Astrocyte (in vitro differentiated cells and primary cell): ENCODE results near the gene CRYBA2.

ENCODE experiments used
- CTCF ChIP-seq: IDR thresholded peaks from 2 replicates; pipeline ENCODE4 v1.5.1; 2011; ENCODE audit warnings: low read depth, mild to moderate bottlenecking, inconsistent platforms, low read length, moderate library complexity; ENCODE audit not compliant: insufficient read depth
- EZH2 ChIP-seq: IDR thresholded peaks from 2 replicates; pipeline ENCODE4 v1.6.1; 2012; ENCODE audit warnings: mild to moderate bottlenecking, low read length, inconsistent platforms; ENCODE audit not compliant: insufficient read depth

DNA sequence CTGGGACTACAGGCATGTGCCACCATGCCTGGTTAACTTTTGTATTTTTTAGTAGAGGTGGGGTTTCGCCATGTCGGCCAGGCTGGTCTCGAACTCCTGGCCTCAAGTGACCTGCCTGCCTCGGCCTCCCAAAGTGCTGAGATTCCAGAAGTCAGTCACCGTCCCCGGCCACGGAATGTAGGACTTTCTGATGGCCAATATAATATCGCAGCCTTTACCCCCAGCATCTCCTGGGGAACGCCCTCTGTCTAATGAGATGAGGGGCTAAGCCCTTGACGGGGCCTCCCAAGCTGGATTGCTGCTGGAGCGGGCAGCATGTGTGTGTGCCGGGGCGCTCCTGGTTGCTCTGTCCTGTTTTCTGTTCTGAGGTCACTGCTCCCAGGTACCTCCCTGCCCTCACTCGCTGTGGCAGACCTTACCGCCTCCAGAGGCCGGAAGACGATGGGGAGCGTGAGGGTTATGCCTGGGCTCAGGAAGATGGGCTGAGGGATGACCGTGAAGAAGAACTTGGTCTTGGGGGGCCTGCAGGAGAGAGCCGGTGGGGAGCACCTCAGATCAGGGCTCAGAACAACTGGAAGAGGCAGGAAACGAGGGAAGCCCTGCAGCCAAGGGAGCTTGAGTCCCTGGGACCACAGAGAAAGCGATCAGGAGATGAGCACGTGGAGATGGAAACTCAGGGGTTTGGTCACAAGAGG lies 39.0 kb upstream of the CRYBA2 start:
- no peak for TF ChIP-seq CTCF
- no peak for TF ChIP-seq EZH2
